ENCODE data around the gene OXSR1. TPM values are rescaled to one million over a fixed set of nuclear protein-coding genes. Genes with fewer than 3 reads are reported as not detected.

Gene OXSR1
- total and polyA plus RNA-seq, 2 of the 13 experiments (the other 11 are each of a cell fraction or from before 2014, with no cell fraction given), result 27.4 to 32.6 TPM

DNA sequence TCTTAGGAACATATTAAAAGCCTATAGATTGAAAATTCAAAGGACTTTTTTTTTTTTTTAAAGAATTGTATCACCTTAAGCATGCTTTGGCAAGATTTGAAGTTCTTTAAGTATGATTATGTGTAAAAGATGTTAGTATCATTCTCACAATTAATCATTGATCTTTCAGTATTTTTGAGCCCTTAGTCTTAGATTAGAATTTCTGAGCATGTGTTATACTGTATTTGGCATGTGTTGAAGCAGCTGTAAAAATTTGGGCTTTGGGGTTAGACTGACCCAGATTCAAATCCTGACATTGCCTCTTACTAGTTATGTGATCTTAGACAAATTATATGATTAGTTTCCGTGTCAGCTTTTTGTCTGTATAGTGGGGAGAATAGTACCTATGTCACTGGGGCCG, 6.3 kb downstream of the OXSR1 start:
- TF ChIP-seq ZNF7 (CRISPR knock-in tag; IDR thresholded peaks at IDR 0.05) (no peak), ZNF850 (CRISPR knock-in tag; conservative IDR thresholded peaks at IDR 0.05) (no peak)
- TF ChIP-seq, protein P1, sequence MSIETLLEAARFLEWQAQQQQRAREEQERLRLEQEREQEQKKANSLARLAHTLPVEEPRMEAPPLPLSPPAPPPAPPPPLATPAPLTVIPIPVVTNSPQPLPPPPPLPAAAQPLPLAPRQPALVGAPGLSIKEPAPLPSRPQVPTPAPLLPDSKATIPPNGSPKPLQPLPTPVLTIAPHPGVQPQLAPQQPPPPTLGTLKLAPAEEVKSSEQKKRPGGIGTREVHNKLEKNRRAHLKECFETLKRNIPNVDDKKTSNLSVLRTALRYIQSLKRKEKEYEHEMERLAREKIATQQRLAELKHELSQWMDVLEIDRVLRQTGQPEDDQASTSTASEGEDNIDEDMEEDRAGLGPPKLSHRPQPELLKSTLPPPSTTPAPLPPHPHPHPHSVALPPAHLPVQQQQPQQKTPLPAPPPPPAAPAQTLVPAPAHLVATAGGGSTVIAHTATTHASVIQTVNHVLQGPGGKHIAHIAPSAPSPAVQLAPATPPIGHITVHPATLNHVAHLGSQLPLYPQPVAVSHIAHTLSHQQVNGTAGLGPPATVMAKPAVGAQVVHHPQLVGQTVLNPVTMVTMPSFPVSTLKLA (IDR thresholded peaks at IDR 0.05), result peak; percentile 62
- H3K9me3 ChIP-seq (ENCODE audit: low read length), result no peaks in the 10 kb centered on the region
- peaks cover 97% of the 10 kb centered on the region for H3K79me2 ChIP-seq (ENCODE audit: insufficient read depth, low read length)
- H2AFZ ChIP-seq (ENCODE audit: low read length), result no peak overlapping the region
- BruUV-seq (replicated peaks), result no TSS peak
- in situ Hi-C loops (cut with HindIII; ENCODE audit: extremely low pct_ligation_motif_present, low pct_unique_long_range_greater_than_20kb), result no loop called here
- FAIRE-seq (no peak), ATAC-seq (no peak), DNase-seq (ENCODE audit: low spot score) (no peak)
- intact Hi-C loops (cut with micrococcal nuclease; ENCODE audit: unreplicated experiment), result no loop called here
- peaks cover 29% of the 10 kb centered on the region for H4K20me1 ChIP-seq (ENCODE audit: insufficient read depth, low read length)
- WGBS (ENCODE audit: low lambda C conversion rate), result 97% methylated on average over 2 of the region's 2 CpGs
- peaks cover 48% of the 10 kb centered on the region for H3K4me1 ChIP-seq (ENCODE audit: insufficient read depth, low read length)
- no peaks in the 10 kb centered on the region for H3K27me3 ChIP-seq (ENCODE audit: control insufficient read depth in 1 of 2, insufficient read depth in 2 of 2, low read length in 2 of 2)
- H3K36me3 ChIP-seq (replicated peaks in 1 of 2; ENCODE audit: control insufficient read depth in 1 of 2, insufficient read depth in 2 of 2, low read length in 2 of 2), result no peaks in the 10 kb centered on the region; a peak in 1 of 5 replicates
- H3K9ac ChIP-seq (ENCODE audit: insufficient read depth, low read depth, low read length), result no peak overlapping the region
- no peak overlapping the region for H3K4me3 ChIP-seq (replicated peaks in 1 of 3; ENCODE audit: insufficient read depth in 1 of 3, low read depth in 2 of 3, low read length in 3 of 3)
- ChIA-PET POLR2A (interaction anchor here (1.5 kb wide), 1 partner anchor 38 kb away, joined by 4 read pairs; no protein-coding TSS in a partner anchor), CTCF (ENCODE audit: low intra/inter-chr PET ratio, low total read pairs) (no interaction called here)
- no peak overlapping the region for H3K4me2 ChIP-seq (ENCODE audit: low read depth, low read length)
- no peak overlapping the region for H3K27ac ChIP-seq (ENCODE audit: extremely low read length, insufficient read depth, low read length)

DNA sequence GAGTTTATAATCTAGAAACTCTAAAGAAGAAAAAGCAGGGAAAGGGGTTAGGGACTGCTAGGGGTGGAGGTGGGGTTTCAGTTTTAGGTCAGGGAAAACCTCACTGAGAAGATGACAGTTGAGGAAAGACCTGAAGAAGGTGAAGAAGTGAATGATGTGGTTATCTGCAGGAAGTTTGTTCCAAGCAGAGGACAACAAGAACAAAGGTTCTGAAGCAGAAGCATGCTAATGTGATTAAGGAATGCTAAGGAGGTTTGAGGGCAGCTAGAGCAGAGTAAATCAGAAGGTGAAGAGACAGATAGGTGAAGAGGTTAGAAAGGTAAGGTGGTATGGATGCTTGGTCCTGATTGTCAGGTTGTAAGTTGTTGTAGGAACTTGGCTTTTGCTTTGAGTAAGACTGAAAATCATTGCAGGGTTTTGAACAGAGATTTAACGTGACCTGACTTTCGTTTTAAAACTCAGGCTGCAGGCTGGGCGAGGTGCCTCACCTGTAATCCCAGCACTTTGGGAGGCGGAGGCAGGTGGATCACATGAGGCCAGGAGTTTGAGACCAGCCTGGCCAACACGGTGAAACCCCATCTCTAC, 8.6 kb downstream of the OXSR1 start:
- peaks cover 17% of the 10 kb centered on the region for H4K20me1 ChIP-seq (ENCODE audit: insufficient read depth, low read length)
- DNase-seq (ENCODE audit: low spot score), result no peak
- CTCF ChIA-PET (ENCODE audit: low intra/inter-chr PET ratio, low total read pairs), result no interaction called here
- TF ChIP-seq, protein P2, sequence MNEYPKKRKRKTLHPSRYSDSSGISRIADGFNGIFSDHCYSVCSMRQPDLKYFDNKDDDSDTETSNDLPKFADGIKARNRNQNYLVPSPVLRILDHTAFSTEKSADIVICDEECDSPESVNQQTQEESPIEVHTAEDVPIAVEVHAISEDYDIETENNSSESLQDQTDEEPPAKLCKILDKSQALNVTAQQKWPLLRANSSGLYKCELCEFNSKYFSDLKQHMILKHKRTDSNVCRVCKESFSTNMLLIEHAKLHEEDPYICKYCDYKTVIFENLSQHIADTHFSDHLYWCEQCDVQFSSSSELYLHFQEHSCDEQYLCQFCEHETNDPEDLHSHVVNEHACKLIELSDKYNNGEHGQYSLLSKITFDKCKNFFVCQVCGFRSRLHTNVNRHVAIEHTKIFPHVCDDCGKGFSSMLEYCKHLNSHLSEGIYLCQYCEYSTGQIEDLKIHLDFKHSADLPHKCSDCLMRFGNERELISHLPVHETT (CRISPR knock-in tag; conservative IDR thresholded peaks at IDR 0.05), result no peak
- TF ChIP-seq, protein P3, sequence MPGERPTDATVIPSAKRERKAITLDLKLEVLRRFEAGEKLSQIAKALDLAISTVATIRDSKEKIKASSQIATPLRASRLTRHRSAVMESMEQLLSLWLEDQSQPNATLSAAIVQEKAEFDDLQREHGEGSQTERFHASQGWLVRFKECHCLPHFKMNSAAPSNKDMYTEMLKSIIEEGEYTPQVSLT (CRISPR knock-in tag; IDR thresholded peaks at IDR 0.05; ENCODE audit: borderline replicate concordance, low read depth), result no peak
- TF ChIP-seq, protein P4, sequence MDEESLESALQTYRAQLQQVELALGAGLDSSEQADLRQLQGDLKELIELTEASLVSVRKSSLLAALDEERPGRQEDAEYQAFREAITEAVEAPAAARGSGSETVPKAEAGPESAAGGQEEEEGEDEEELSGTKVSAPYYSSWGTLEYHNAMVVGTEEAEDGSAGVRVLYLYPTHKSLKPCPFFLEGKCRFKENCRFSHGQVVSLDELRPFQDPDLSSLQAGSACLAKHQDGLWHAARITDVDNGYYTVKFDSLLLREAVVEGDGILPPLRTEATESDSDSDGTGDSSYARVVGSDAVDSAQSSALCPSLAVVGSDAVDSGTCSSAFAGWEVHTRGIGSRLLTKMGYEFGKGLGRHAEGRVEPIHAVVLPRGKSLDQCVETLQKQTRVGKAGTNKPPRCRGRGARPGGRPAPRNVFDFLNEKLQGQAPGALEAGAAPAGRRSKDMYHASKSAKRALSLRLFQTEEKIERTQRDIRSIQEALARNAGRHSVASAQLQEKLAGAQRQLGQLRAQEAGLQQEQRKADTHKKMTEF (CRISPR knock-in tag; IDR thresholded peaks at IDR 0.05), result no peak
- TF ChIP-seq MLLT10 (CRISPR knock-in tag; IDR thresholded peaks at IDR 0.05), result no peak
- TF ChIP-seq ZNF777 (CRISPR knock-in tag; IDR thresholded peaks at IDR 0.05), result no peak
- ATAC-seq, result no peak
- intact Hi-C loops (cut with micrococcal nuclease; ENCODE audit: unreplicated experiment), result no loop called here
- POLR2A ChIA-PET, result no interaction called here
- WGBS (ENCODE audit: low lambda C conversion rate), result 96% methylated on average over 5 of the region's 5 CpGs
- in situ Hi-C loops (cut with HindIII; ENCODE audit: extremely low pct_ligation_motif_present, low pct_unique_long_range_greater_than_20kb), result no loop called here
- no peak overlapping the region for H3K27ac ChIP-seq (ENCODE audit: extremely low read length, insufficient read depth, low read length)
- peaks cover 92% of the 10 kb centered on the region for H3K79me2 ChIP-seq (ENCODE audit: insufficient read depth, low read length)
- H3K4me3 ChIP-seq (replicated peaks in 1 of 3; ENCODE audit: insufficient read depth in 1 of 3, low read depth in 2 of 3, low read length in 3 of 3), result no peak overlapping the region
- H3K9me3 ChIP-seq (ENCODE audit: low read length), result no peaks in the 10 kb centered on the region
- H3K36me3 ChIP-seq (replicated peaks in 1 of 2; ENCODE audit: control insufficient read depth in 1 of 2, insufficient read depth in 2 of 2, low read length in 2 of 2), result peaks cover 0 to 2% of the 10 kb centered on the region in 2 experiments; a peak in 1 of 5 replicates
- no TSS peak for BruUV-seq (replicated peaks)
- no peak overlapping the region for H2AFZ ChIP-seq (ENCODE audit: low read length)
- FAIRE-seq, result no peak
- H3K4me1 ChIP-seq (ENCODE audit: insufficient read depth, low read length), result peaks cover 25% of the 10 kb centered on the region
- H3K9ac ChIP-seq (ENCODE audit: insufficient read depth, low read depth, low read length), result no peak overlapping the region
- H3K27me3 ChIP-seq (ENCODE audit: control insufficient read depth in 1 of 2, insufficient read depth in 2 of 2, low read length in 2 of 2), result no peaks in the 10 kb centered on the region
- no peak overlapping the region for H3K4me2 ChIP-seq (ENCODE audit: low read depth, low read length)
